ENCODE data around the gene PILRA. TPM values are rescaled to one million over a fixed set of nuclear protein-coding genes. Genes with fewer than 3 reads are reported as not detected.

PILRA gene
- total and polyA plus RNA-seq, 2 of the 13 experiments (the other 11 are each of a cell fraction or from before 2014, with no cell fraction given), result 0.13 to 1.3 TPM

DNA sequence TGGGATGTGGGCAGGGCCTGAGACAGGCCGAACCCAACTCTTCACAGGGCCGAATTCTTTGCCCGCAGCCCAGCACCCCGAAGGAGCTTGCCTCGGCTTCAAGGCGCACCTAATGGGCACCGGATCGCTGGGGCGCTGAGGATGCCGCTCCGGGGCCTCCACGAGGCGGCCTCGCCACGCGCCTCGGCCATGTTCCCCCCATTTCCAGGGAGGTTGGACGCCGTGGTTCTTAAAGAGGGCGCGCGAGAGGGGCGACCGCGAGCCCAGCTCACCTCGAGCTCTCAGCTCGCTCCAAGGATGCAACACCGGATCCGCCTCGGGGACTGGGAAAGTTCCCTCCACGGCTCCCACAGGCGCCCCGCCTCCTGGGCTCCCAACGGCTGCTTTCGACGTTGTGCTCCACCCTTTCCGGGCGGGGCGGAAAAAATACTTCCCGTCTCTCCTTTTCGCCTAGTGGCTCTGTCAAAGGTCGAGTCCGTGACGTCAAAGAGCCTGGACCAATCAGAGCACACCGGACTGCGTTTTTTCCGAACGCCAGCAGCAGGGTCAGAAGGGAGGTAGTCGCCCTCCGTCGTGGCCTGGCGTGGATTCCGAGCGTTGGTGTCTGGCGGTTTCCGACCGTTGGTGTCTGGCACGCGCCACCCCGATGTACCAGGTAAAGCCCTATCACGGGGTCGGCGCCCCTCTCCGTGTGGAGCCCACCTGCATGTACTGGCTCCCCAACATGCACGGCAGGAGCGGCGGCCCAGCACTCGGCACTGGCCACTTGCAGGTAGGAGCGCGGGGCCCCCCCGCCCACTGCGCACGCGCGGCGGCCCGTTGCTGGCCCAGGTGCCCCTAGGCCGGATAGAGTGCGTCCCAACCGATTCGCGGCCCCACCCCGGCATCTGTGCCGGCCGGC is 37.5 kb upstream of the PILRA start (continued):
- TF ChIP-seq ZMYM3 (CRISPR knock-in tag; IDR thresholded peaks at IDR 0.05), result peak; percentile 39; the same call in 1 of the 2 replicates
- TF ChIP-seq ZNF781 (CRISPR knock-in tag; IDR thresholded peaks at IDR 0.05; ENCODE audit: borderline replicate concordance, not compliant biosample characterization), result peak; percentile 49
- TF ChIP-seq ZNF737 (CRISPR knock-in tag; IDR thresholded peaks at IDR 0.05; ENCODE audit: borderline replicate concordance), result peak; percentile 26; the same call in 1 of the 2 replicates
- peak; percentile 72; the same call in 1 of the 2 replicates for TF ChIP-seq MYPOP (CRISPR knock-in tag; IDR thresholded peaks at IDR 0.05)
- peak; percentile 96 for TF ChIP-seq ZNF362 (CRISPR knock-in tag; IDR thresholded peaks at IDR 0.05; ENCODE audit: borderline replicate concordance)
- 0 out of 2 replicates have a peak, but pooled peaks have one; percentile 22 for TF ChIP-seq RARA (CRISPR knock-in tag; IDR thresholded peaks at IDR 0.05)
- TF ChIP-seq PITX1 (CRISPR knock-in tag; IDR thresholded peaks at IDR 0.05), result peak; percentile 19; the same call in 1 of the 2 replicates
- 0 out of 2 replicates have a peak, but pooled peaks have one; percentile 24 for TF ChIP-seq ZNF782 (CRISPR knock-in tag; IDR thresholded peaks at IDR 0.05; ENCODE audit: borderline replicate concordance)
- TF ChIP-seq ZNF143 (CRISPR knock-in tag; IDR thresholded peaks at IDR 0.05), result peak; percentile 49
- TF ChIP-seq MXD4 (CRISPR knock-in tag; IDR thresholded peaks at IDR 0.05), result peak; percentile 31; the same call in 1 of the 2 replicates
- TF ChIP-seq, protein P1, sequence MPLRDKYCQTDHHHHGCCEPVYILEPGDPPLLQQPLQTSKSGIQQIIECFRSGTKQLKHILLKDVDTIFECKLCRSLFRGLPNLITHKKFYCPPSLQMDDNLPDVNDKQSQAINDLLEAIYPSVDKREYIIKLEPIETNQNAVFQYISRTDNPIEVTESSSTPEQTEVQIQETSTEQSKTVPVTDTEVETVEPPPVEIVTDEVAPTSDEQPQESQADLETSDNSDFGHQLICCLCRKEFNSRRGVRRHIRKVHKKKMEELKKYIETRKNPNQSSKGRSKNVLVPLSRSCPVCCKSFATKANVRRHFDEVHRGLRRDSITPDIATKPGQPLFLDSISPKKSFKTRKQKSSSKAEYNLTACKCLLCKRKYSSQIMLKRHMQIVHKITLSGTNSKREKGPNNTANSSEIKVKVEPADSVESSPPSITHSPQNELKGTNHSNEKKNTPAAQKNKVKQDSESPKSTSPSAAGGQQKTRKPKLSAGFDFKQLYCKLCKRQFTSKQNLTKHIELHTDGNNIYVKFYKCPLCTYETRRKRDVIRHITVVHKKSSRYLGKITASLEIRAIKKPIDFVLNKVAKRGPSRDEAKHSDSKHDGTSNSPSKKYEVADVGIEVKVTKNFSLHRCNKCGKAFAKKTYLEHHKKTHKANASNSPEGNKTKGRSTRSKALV (CRISPR knock-in tag; IDR thresholded peaks at IDR 0.05), result peak; percentile 61; the same call in 1 of the 2 replicates
- TF ChIP-seq TAF15 (IDR thresholded peaks at IDR 0.05; ENCODE audit: low read depth, low read length, poor library complexity, severe bottlenecking), result peak; percentile 33
- peak; percentile 95 for TF ChIP-seq POLR2G (IDR thresholded peaks at IDR 0.05; ENCODE audit: low read depth, low read length)
- TF ChIP-seq KDM5B (CRISPR knock-in tag; IDR thresholded peaks at IDR 0.05; ENCODE audit: borderline replicate concordance), result peak; percentile 77; the same call in 1 of the 2 replicates
- peak; percentile 94 for TF ChIP-seq POLR2AphosphoS5 (IDR thresholded peaks at IDR 0.05; ENCODE audit: low read depth, low read length)
- peak; percentile 15; the same call in 1 of the 2 replicates for TF ChIP-seq ZNF343 (CRISPR knock-in tag; IDR thresholded peaks at IDR 0.05)
- peak; percentile 85; the same call in 1 of the 2 replicates for TF ChIP-seq ZSCAN9 (CRISPR knock-in tag; IDR thresholded peaks at IDR 0.05; ENCODE audit: borderline replicate concordance)
- TF ChIP-seq SP2 (CRISPR knock-in tag; IDR thresholded peaks at IDR 0.05), result peak; percentile 82
- peak; percentile 70 for TF ChIP-seq SP5 (CRISPR knock-in tag; IDR thresholded peaks at IDR 0.05; ENCODE audit: borderline replicate concordance, low read depth)
- TF ChIP-seq ZFP91 (CRISPR knock-in tag; IDR thresholded peaks at IDR 0.05; ENCODE audit: borderline replicate concordance), result peak; percentile 84

Data from HepG2 (cell line).